Measurements from ENCODE around the gene RPL7A. TPM values are rescaled to one million over a fixed set of nuclear protein-coding genes. Genes with fewer than 3 reads are reported as not detected.

RPL7A gene
- total RNA-seq, 1 experiment from 2014 or later: 2,747 TPM

GRCh38 chr9:133342069-133342406 is 6.0 kb upstream of the RPL7A start:
- TF ChIP-seq SMAD4 (CRISPR knock-in tag; IDR thresholded peaks at IDR 0.05) (no peak), ATF3 (CRISPR knock-in tag; conservative IDR thresholded peaks at IDR 0.05) (no peak), NFYB (CRISPR knock-in tag; conservative IDR thresholded peaks at IDR 0.05; ENCODE audit: low read depth) (no peak), ZMAT4 (CRISPR knock-in tag; IDR thresholded peaks at IDR 0.05) (no peak), ERG (CRISPR knock-in tag; IDR thresholded peaks at IDR 0.05) (no peak), RELA (CRISPR knock-in tag; IDR thresholded peaks at IDR 0.05; ENCODE audit: borderline replicate concordance) (no peak), FOXJ3 (CRISPR knock-in tag; IDR thresholded peaks at IDR 0.05; ENCODE audit: borderline replicate concordance) (no peak), CREB1 (CRISPR knock-in tag; IDR thresholded peaks at IDR 0.05) (no peak), ZNF671 (CRISPR knock-in tag; IDR thresholded peaks at IDR 0.05) (no peak), ZNF219 (CRISPR knock-in tag; IDR thresholded peaks at IDR 0.05; ENCODE audit: borderline replicate concordance) (no peak), TEAD4 (CRISPR knock-in tag; IDR thresholded peaks at IDR 0.05) (no peak)
- TF ChIP-seq, protein P1, sequence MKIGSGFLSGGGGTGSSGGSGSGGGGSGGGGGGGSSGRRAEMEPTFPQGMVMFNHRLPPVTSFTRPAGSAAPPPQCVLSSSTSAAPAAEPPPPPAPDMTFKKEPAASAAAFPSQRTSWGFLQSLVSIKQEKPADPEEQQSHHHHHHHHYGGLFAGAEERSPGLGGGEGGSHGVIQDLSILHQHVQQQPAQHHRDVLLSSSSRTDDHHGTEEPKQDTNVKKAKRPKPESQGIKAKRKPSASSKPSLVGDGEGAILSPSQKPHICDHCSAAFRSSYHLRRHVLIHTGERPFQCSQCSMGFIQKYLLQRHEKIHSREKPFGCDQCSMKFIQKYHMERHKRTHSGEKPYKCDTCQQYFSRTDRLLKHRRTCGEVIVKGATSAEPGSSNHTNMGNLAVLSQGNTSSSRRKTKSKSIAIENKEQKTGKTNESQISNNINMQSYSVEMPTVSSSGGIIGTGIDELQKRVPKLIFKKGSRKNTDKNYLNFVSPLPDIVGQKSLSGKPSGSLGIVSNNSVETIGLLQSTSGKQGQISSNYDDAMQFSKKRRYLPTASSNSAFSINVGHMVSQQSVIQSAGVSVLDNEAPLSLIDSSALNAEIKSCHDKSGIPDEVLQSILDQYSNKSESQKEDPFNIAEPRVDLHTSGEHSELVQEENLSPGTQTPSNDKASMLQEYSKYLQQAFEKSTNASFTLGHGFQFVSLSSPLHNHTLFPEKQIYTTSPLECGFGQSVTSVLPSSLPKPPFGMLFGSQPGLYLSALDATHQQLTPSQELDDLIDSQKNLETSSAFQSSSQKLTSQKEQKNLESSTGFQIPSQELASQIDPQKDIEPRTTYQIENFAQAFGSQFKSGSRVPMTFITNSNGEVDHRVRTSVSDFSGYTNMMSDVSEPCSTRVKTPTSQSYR (CRISPR knock-in tag; IDR thresholded peaks at IDR 0.05): no peak
- TF ChIP-seq, protein P2, sequence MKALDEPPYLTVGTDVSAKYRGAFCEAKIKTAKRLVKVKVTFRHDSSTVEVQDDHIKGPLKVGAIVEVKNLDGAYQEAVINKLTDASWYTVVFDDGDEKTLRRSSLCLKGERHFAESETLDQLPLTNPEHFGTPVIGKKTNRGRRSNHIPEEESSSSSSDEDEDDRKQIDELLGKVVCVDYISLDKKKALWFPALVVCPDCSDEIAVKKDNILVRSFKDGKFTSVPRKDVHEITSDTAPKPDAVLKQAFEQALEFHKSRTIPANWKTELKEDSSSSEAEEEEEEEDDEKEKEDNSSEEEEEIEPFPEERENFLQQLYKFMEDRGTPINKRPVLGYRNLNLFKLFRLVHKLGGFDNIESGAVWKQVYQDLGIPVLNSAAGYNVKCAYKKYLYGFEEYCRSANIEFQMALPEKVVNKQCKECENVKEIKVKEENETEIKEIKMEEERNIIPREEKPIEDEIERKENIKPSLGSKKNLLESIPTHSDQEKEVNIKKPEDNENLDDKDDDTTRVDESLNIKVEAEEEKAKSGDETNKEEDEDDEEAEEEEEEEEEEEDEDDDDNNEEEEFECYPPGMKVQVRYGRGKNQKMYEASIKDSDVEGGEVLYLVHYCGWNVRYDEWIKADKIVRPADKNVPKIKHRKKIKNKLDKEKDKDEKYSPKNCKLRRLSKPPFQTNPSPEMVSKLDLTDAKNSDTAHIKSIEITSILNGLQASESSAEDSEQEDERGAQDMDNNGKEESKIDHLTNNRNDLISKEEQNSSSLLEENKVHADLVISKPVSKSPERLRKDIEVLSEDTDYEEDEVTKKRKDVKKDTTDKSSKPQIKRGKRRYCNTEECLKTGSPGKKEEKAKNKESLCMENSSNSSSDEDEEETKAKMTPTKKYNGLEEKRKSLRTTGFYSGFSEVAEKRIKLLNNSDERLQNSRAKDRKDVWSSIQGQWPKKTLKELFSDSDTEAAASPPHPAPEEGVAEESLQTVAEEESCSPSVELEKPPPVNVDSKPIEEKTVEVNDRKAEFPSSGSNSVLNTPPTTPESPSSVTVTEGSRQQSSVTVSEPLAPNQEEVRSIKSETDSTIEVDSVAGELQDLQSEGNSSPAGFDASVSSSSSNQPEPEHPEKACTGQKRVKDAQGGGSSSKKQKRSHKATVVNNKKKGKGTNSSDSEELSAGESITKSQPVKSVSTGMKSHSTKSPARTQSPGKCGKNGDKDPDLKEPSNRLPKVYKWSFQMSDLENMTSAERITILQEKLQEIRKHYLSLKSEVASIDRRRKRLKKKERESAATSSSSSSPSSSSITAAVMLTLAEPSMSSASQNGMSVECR (CRISPR knock-in tag; IDR thresholded peaks at IDR 0.05; ENCODE audit: borderline replicate concordance): no peak
- peaks cover 13% of the 10 kb centered on the region for H3K4me1 Mint-ChIP-seq
- ChIA-PET CTCF (interaction anchor here (0.6 to 3.5 kb wide), 51 partner anchors 8 to 493 kb away, joined by 3 to 74 read pairs (median 4); partner anchors contain the start of genes ABO, CACFD1, SLC2A6 and STKLD1), POLR2A (interaction anchor here (0.6 to 1.7 kb wide), 3 partner anchors 11 to 145 kb away, joined by 3 to 7 read pairs (median 6); no protein-coding TSS in a partner anchor)
- no peaks in the 10 kb centered on the region for H3K27me3 Mint-ChIP-seq (ENCODE audit: low read depth)
- ATAC-seq (peak; percentile 84), DNase-seq (ENCODE audit: low spot score) (peak; percentile 75)
- H3K4me3 Mint-ChIP-seq: no peak overlapping the region
- no peaks in the 10 kb centered on the region for H3K9me3 Mint-ChIP-seq
- H3K27ac Mint-ChIP-seq: peak overlapping the region; percentile 58
- peaks cover 63% of the 10 kb centered on the region for H3K36me3 Mint-ChIP-seq

GRCh38 chr9:133342570-133342969 is 5.4 kb upstream of the RPL7A start:
- CTCF ChIA-PET: interaction anchor here (0.6 to 3.5 kb wide), 47 partner anchors 9 to 494 kb away, joined by 3 to 74 read pairs (median 4); partner anchors contain the start of genes ABO, CACFD1, SLC2A6 and STKLD1

More at GRCh38 chr9:133342570-133342969, 5.4 kb upstream of the RPL7A start:
- H3K9me3 Mint-ChIP-seq: no peaks in the 10 kb centered on the region
- H3K36me3 Mint-ChIP-seq: peaks cover 63% of the 10 kb centered on the region
- POLR2A ChIA-PET: interaction anchor here (0.6 to 1.7 kb wide), 2 partner anchors 11 to 12 kb away, joined by 3 to 6 read pairs; no protein-coding TSS in a partner anchor
- no peaks in the 10 kb centered on the region for H3K27me3 Mint-ChIP-seq (ENCODE audit: low read depth)
- no peak overlapping the region for H3K27ac Mint-ChIP-seq
- H3K4me1 Mint-ChIP-seq: peaks cover 13% of the 10 kb centered on the region
- ATAC-seq (peak; percentile 31), DNase-seq (ENCODE audit: low spot score) (peak; percentile 49)
- no peak overlapping the region for H3K4me3 Mint-ChIP-seq
- no peak for TF ChIP-seq SOX15 (CRISPR knock-in tag; IDR thresholded peaks at IDR 0.05)
- no peak for TF ChIP-seq HMGA2 (CRISPR knock-in tag; IDR thresholded peaks at IDR 0.05)
- no peak for TF ChIP-seq FOXP1 (CRISPR knock-in tag; IDR thresholded peaks at IDR 0.05; ENCODE audit: borderline replicate concordance)

Measured in WTC11 (cell line).